Small intestine (tissue), 7 donors: ENCODE results near the gene GNG8. TPM values are rescaled to one million over a fixed set of nuclear protein-coding genes. Genes with fewer than 3 reads are reported as not detected.

Source experiments
- DNase-seq, 2 donors: peaks; one replicate each; pipeline versions ENCODE4 v3.0.0 to v3.0.0-alpha.2; 2013
- FAIRE-seq: peaks from 2 replicates; lab custom pipeline; 2012; peaks lifted over from hg19 to GRCh38; lab: Jason Lieb, UNC
- H3K27ac ChIP-seq, 3 donors: one replicate each; pipeline ENCODE4 v1.5.1; 2013; ENCODE audit warnings: low read length in 2 of 3, mild to moderate bottlenecking in 2 of 3, control low read depth in 1 of 3, inconsistent platforms in 1 of 3, low read depth in 1 of 3, moderate library complexity in 1 of 3
- H3K27me3 ChIP-seq, 3 donors: one replicate each; pipeline ENCODE4 v1.6.1; 2013; ENCODE audit warnings: low read length in 3 of 3, inconsistent platforms in 1 of 3; ENCODE audit not compliant: control insufficient read depth in 3 of 3, insufficient read depth in 3 of 3
- H3K36me3 ChIP-seq, 3 donors: one replicate each; pipeline ENCODE4 v1.6.1; 2013; ENCODE audit warnings: low read length in 3 of 3, inconsistent platforms in 1 of 3, low read depth in 1 of 3, mild to moderate bottlenecking in 1 of 3, moderate library complexity in 1 of 3; ENCODE audit not compliant: control insufficient read depth in 3 of 3, insufficient read depth in 2 of 3
- H3K4me1 ChIP-seq, 3 donors: one replicate each; pipeline ENCODE4 v1.6.1; 2013; ENCODE audit warnings: low read length in 2 of 3, inconsistent platforms in 1 of 3, low read depth in 1 of 3, mild to moderate bottlenecking in 1 of 3, moderate library complexity in 1 of 3; ENCODE audit not compliant: control insufficient read depth in 3 of 3, insufficient read depth in 2 of 3
- H3K4me3 ChIP-seq, 3 donors: one replicate each; pipeline ENCODE4 v1.5.1; 2013; ENCODE audit warnings: low read length in 3 of 3, control low read depth in 1 of 3, inconsistent platforms in 1 of 3, low read depth in 1 of 3, mild to moderate bottlenecking in 1 of 3, moderate library complexity in 1 of 3
- H3K9me3 ChIP-seq, 2 donors: one replicate each; pipeline ENCODE4 v1.6.1; 2013; ENCODE audit warnings: low read depth in 1 of 2, low read length in 1 of 2; ENCODE audit not compliant: control insufficient read depth in 2 of 2, insufficient read depth in 1 of 2
- WGBS, 3 donors: extraction: QIAGEN DNeasy Blood & Tissue Kit; methylation state at CpG; one replicate each; pipeline ENCODE4 v1.1.7; 2013; 5-methylcytosine and 5-hydroxymethylcytosine counted together
- polyA plus RNA-seq, 4 donors: library from polyadenylated mRNA; stranded (reverse) in 3 of 4; unstranded in 1 of 4; fragments of 200-250 nt in 3 of 4; fragments of 120-200 nt in 1 of 4; gene quantifications; one replicate each; pipeline versions ENCODE4 v1.2.1 to v1.2.3, GENCODE V29; 2013
- donor health status: healthy with polysubstance abuse.
- donor health status: control.
- donor health status: control.
- donor health status: Bipolar disorder and iron deficiency.
- donor health status: healthy.

Gene GNG8
- polyA plus RNA-seq, 4 donors: 0.75 TPM; not detected in 3

GRCh38 chr19:46606019-46606418, 30.0 kb downstream of the GNG8 start:
- DNase-seq: no peak

GRCh38 chr19:46605356-46605821, 30.6 kb downstream of the GNG8 start:
- H3K4me3 ChIP-seq: no peak overlapping the region
- no peaks in the 10 kb centered on the region for H3K27me3 ChIP-seq
- DNase-seq: no peak
- peaks cover 3 to 39% (median 4%) of the 10 kb centered on the region in 3 donors for H3K4me1 ChIP-seq
- H3K36me3 ChIP-seq: peaks cover 3 to 68% (median 37%) of the 10 kb centered on the region in 3 donors
- H3K9me3 ChIP-seq: no peaks in the 10 kb centered on the region
- no peak for FAIRE-seq
- H3K27ac ChIP-seq: no peak overlapping the region
- WGBS, 3 donors: 79 to 88% (median 85%) methylated on average over 16 of the region's 16 CpGs

More at GRCh38 chr19:46606019-46606418, 30.0 kb downstream of the GNG8 start:
- no peak for FAIRE-seq
- no peak overlapping the region for H3K27ac ChIP-seq
- no peak overlapping the region for H3K4me3 ChIP-seq
- 92 to 95% (median 95%) methylated on average over 10 to 11 of the region's 11 CpGs for WGBS, 3 donors
- H3K9me3 ChIP-seq: no peaks in the 10 kb centered on the region
- peaks cover 3 to 74% (median 37%) of the 10 kb centered on the region in 3 donors for H3K36me3 ChIP-seq
- H3K27me3 ChIP-seq: no peaks in the 10 kb centered on the region
- peaks cover 3 to 39% (median 4%) of the 10 kb centered on the region in 3 donors for H3K4me1 ChIP-seq

GRCh38 chr19:46604781-46605355, 31.1 kb downstream of the GNG8 start:
- DNase-seq: no peak
- no peak overlapping the region for H3K27ac ChIP-seq
- 67 to 71% (median 69%) methylated on average over 13 of the region's 13 CpGs for WGBS, 3 donors

GRCh38 chr19:46603752-46604231, 32.2 kb downstream of the GNG8 start:
- H3K36me3 ChIP-seq: peaks cover 0 to 52% (median 25%) of the 10 kb centered on the region in 3 donors
- peaks cover 0 to 11% of the 10 kb centered on the region in 2 donors for H3K9me3 ChIP-seq
- H3K4me3 ChIP-seq: peak overlapping the region in 2 of 3 donors; percentile 96 to 97
- WGBS, 3 donors: 41 to 54% (median 50%) methylated on average over 9 of the region's 9 CpGs
- peaks cover 3 to 43% (median 4%) of the 10 kb centered on the region in 3 donors for H3K4me1 ChIP-seq
- peak overlapping the region; percentile 93 to 99 (median 97) for H3K27ac ChIP-seq
- no peaks in the 10 kb centered on the region for H3K27me3 ChIP-seq
- DNase-seq: peak in 1 of 2 donors; percentile 46
- no peak for FAIRE-seq

More at GRCh38 chr19:46604781-46605355, 31.1 kb downstream of the GNG8 start:
- H3K36me3 ChIP-seq: peaks cover 3 to 63% (median 35%) of the 10 kb centered on the region in 3 donors
- no peak overlapping the region for H3K4me3 ChIP-seq
- FAIRE-seq: no peak
- no peaks in the 10 kb centered on the region for H3K27me3 ChIP-seq
- H3K4me1 ChIP-seq: peaks cover 3 to 43% (median 4%) of the 10 kb centered on the region in 3 donors
- no peaks in the 10 kb centered on the region for H3K9me3 ChIP-seq

GRCh38 chr19:46603195-46603637, 32.8 kb downstream of the GNG8 start:
- peak overlapping the region in 2 of 3 donors; percentile 96 to 97 for H3K4me3 ChIP-seq
- H3K4me1 ChIP-seq: peaks cover 3 to 43% (median 4%) of the 10 kb centered on the region in 3 donors
- H3K27me3 ChIP-seq: no peaks in the 10 kb centered on the region
- peak; percentile 95 to 98 for DNase-seq
- peak overlapping the region; percentile 93 to 99 (median 97) for H3K27ac ChIP-seq
- peaks cover 0 to 12% of the 10 kb centered on the region in 2 donors for H3K9me3 ChIP-seq
- no peak for FAIRE-seq
- WGBS, 3 donors: 3 to 22% (median 21%) methylated on average over 2 of the region's 2 CpGs
- peaks cover 0 to 46% (median 20%) of the 10 kb centered on the region in 3 donors for H3K36me3 ChIP-seq

GRCh38 chr19:46602392-46603194, 33.4 kb downstream of the GNG8 start:
- WGBS, 3 donors: 3 to 9% (median 5%) methylated on average over 22 to 23 of the region's 23 CpGs
- peak overlapping the region; percentile 96 to 98 (median 97) for H3K4me3 ChIP-seq
- FAIRE-seq: no peak

GRCh38 chr19:46601318-46602224, 34.4 kb downstream of the GNG8 start, which contains the start of gene CALM3:
CALM3 (plus strand) TSS chr19:46601330; CDS start chr19:46601435, 105 bp downstream.
- 1% methylated on average over 36 to 51 of the region's 51 CpGs for WGBS, 3 donors
- Histone ChIP-seq H3K27ac (peak within 1 kb of the TSS; percentile 95 to 99 (median 97)), H3K27me3 (no peaks in the 10 kb centered on the region), H3K9me3 (peaks cover 0 to 15% of the 10 kb centered on the region in 2 donors), H3K36me3 (peaks cover 0 to 30% (median 7%) of the 10 kb centered on the region in 3 donors), H3K4me1 (peaks cover 3 to 39% (median 4%) of the 10 kb centered on the region in 3 donors), H3K4me3 (peak within 1 kb of the TSS; percentile 96 to 98 (median 97))
- FAIRE-seq (no peak), DNase-seq (peak; percentile 21 to 39)

More at GRCh38 chr19:46602392-46603194, 33.4 kb downstream of the GNG8 start:
- H3K27me3 ChIP-seq: no peaks in the 10 kb centered on the region
- peak overlapping the region; percentile 93 to 99 (median 97) for H3K27ac ChIP-seq
- H3K9me3 ChIP-seq: peaks cover 0 to 15% of the 10 kb centered on the region in 2 donors
- peaks cover 0 to 40% (median 13%) of the 10 kb centered on the region in 3 donors for H3K36me3 ChIP-seq
- H3K4me1 ChIP-seq: peaks cover 3 to 43% (median 4%) of the 10 kb centered on the region in 3 donors
- DNase-seq: peak; percentile 45 to 49
